ENCODE results near the gene OSER1. TPM values are rescaled to one million over a fixed set of nuclear protein-coding genes. Genes with fewer than 3 reads are reported as not detected.

OSER1 gene
- polyA plus RNA-seq, 3 donors, result 42.3 to 89.1 (median 45.1) TPM

DNA sequence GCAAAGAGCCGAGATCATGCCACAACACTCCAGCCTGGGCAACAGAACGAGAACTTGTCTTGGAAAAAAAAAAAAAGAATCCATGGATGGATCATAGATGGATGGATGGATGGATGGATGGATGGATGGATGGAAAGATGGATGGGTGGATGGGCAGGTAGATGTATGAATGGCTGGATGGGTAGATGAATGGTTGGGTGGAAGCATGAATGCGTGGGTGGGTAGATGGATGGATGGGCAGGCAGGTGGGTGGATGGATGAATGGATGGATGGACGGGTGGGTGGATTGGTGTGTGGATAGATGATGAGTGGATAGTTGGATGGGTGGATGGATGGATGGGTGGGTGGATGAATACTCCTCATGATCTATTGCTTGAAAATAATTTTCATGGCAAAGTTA, 25.0 kb downstream of the OSER1 start:
- intact Hi-C loops (cut with micrococcal nuclease), result loop anchor here in 1 of 2 donors (10.0 kb wide), 1 partner anchor 71 kb away; no protein-coding TSS in a partner anchor
- TF ChIP-seq, protein P1, sequence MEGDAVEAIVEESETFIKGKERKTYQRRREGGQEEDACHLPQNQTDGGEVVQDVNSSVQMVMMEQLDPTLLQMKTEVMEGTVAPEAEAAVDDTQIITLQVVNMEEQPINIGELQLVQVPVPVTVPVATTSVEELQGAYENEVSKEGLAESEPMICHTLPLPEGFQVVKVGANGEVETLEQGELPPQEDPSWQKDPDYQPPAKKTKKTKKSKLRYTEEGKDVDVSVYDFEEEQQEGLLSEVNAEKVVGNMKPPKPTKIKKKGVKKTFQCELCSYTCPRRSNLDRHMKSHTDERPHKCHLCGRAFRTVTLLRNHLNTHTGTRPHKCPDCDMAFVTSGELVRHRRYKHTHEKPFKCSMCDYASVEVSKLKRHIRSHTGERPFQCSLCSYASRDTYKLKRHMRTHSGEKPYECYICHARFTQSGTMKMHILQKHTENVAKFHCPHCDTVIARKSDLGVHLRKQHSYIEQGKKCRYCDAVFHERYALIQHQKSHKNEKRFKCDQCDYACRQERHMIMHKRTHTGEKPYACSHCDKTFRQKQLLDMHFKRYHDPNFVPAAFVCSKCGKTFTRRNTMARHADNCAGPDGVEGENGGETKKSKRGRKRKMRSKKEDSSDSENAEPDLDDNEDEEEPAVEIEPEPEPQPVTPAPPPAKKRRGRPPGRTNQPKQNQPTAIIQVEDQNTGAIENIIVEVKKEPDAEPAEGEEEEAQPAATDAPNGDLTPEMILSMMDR (IDR thresholded peaks at IDR 0.05), result no peak
- Histone ChIP-seq H3K27ac (ENCODE audit: low read depth in 1 of 2, low read length in 2 of 2) (no peak overlapping the region), H3K4me1 (ENCODE audit: control insufficient read depth in 1 of 2, insufficient read depth in 2 of 2, low read length in 2 of 2) (peaks cover 4 to 11% of the 10 kb centered on the region in 2 donors), H3K4me3 (replicated peaks in 1 of 3; ENCODE audit: low read depth in 2 of 3, low read length in 3 of 3) (no peak overlapping the region), H3K36me3 (replicated peaks in 1 of 2; ENCODE audit: control insufficient read depth in 1 of 2, insufficient read depth in 2 of 2, low read length in 2 of 2) (no peaks in the 10 kb centered on the region), H4K20me1 (ENCODE audit: insufficient read depth, low read length) (no peaks in the 10 kb centered on the region), H3K4me2 (replicated peaks; ENCODE audit: extremely low read depth, low read length, poor library complexity, severe bottlenecking) (no peak overlapping the region), H3K9me3 (replicated peaks in 1 of 2; ENCODE audit: control insufficient read depth in 1 of 2, insufficient read depth in 1 of 2, low read length in 2 of 2) (peaks cover 0 to 12% of the 10 kb centered on the region in 2 donors), H3K79me2 (ENCODE audit: insufficient read depth, low read length) (no peaks in the 10 kb centered on the region), H3K27me3 (ENCODE audit: control insufficient read depth in 2 of 2, insufficient read depth in 2 of 2, low read length in 2 of 2) (peaks cover 21 to 49% of the 10 kb centered on the region in 2 donors), H2AFZ (ENCODE audit: insufficient read depth, low read depth, low read length, poor library complexity, severe bottlenecking) (no peak overlapping the region), H3K9ac (ENCODE audit: insufficient read depth, low read length, poor library complexity, severe bottlenecking) (no peak overlapping the region)
- H3K4me1 Mint-ChIP-seq, result peaks cover 20% of the 10 kb centered on the region
- no peak overlapping the region for H3K27ac Mint-ChIP-seq
- peaks cover 40 to 61% (median 50%) of the 10 kb centered on the region in 3 donors for H3K27me3 Mint-ChIP-seq (ENCODE audit: low read depth in 3 of 3)
- DNase-seq, result no peak
- no peaks in the 10 kb centered on the region for H3K36me3 Mint-ChIP-seq
- H3K4me3 Mint-ChIP-seq, result peak overlapping the region in 1 of 2 donors; percentile 7
- 96% methylated on average over 3 of the region's 4 CpGs for WGBS (ENCODE audit: insufficient coverage)
- peaks cover 0 to 2% (median 0%) of the 10 kb centered on the region in 7 donors for H3K9me3 Mint-ChIP-seq

DNA sequence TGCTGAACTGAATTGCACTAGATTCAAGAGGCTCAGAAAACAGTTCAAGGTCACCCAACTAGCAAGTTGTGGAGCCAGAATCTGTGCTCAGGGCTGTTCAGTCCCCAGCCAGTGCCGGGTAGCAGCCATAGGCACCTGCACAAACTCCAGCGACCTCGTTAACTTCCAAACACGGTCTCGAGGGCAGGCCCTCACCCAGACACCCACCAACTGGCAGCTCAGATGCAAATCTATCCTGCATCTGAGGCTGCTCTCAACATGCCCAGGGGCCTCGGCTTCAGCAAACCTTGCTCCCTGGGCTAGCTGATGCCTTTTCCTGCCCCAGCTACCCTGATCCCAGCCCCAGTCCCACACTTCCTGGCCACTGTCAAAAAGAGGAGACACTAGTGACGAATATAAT, 27.3 kb downstream of the OSER1 start:
- Histone ChIP-seq H3K79me2 (ENCODE audit: insufficient read depth, low read length) (no peaks in the 10 kb centered on the region), H3K27ac (ENCODE audit: low read depth in 1 of 2, low read length in 2 of 2) (no peak overlapping the region), H3K9me3 (replicated peaks in 1 of 2; ENCODE audit: control insufficient read depth in 1 of 2, insufficient read depth in 1 of 2, low read length in 2 of 2) (peaks cover 0 to 12% of the 10 kb centered on the region in 2 donors), H4K20me1 (ENCODE audit: insufficient read depth, low read length) (no peaks in the 10 kb centered on the region), H2AFZ (ENCODE audit: insufficient read depth, low read depth, low read length, poor library complexity, severe bottlenecking) (no peak overlapping the region), H3K4me2 (replicated peaks; ENCODE audit: extremely low read depth, low read length, poor library complexity, severe bottlenecking) (no peak overlapping the region), H3K36me3 (replicated peaks in 1 of 2; ENCODE audit: control insufficient read depth in 1 of 2, insufficient read depth in 2 of 2, low read length in 2 of 2) (no peaks in the 10 kb centered on the region), H3K4me3 (replicated peaks in 1 of 3; ENCODE audit: low read depth in 2 of 3, low read length in 3 of 3) (no peak overlapping the region), H3K4me1 (ENCODE audit: control insufficient read depth in 1 of 2, insufficient read depth in 2 of 2, low read length in 2 of 2) (peaks cover 0 to 4% of the 10 kb centered on the region in 2 donors), H3K9ac (ENCODE audit: insufficient read depth, low read length, poor library complexity, severe bottlenecking) (no peak overlapping the region), H3K27me3 (ENCODE audit: control insufficient read depth in 2 of 2, insufficient read depth in 2 of 2, low read length in 2 of 2) (peaks cover 18 to 47% of the 10 kb centered on the region in 2 donors)
- Mint-ChIP-seq H3K36me3 (no peaks in the 10 kb centered on the region), H3K27ac (no peak overlapping the region), H3K9me3 (peaks cover 0 to 2% (median 0%) of the 10 kb centered on the region in 7 donors), H3K4me3 (no peak overlapping the region), H3K27me3 (ENCODE audit: low read depth in 3 of 3) (peaks cover 35 to 57% (median 45%) of the 10 kb centered on the region in 3 donors), H3K4me1 (peaks cover 12% of the 10 kb centered on the region)
- DNase-seq, result no peak
- 86% methylated on average over 6 of the region's 7 CpGs for WGBS (ENCODE audit: insufficient coverage)
- intact Hi-C loops (cut with micrococcal nuclease), result loop anchor here in 1 of 2 donors (10.0 kb wide), 1 partner anchor 68 kb away; no protein-coding TSS in a partner anchor
- TF ChIP-seq, protein P1 (IDR thresholded peaks at IDR 0.05), result no peak
